Neural progenitor cell (in vitro differentiated cells): ENCODE measurements around the gene ARHGAP26. TPM values are rescaled to one million over a fixed set of nuclear protein-coding genes. Genes with fewer than 3 reads are reported as not detected.

Experiments used
- DNase-seq: peaks from one replicate; pipeline ENCODE4 v3.0.0-alpha.2; 2016; ENCODE audit warnings: low spot score
- H2AFZ ChIP-seq: fragments of 200-600 bp; sonication (generic); replicated peaks from 2 replicates; pipeline ENCODE4 v1.6.1; 2016; ENCODE audit warnings: antibody characterized with exemption
- H3F3A ChIP-seq: fragments of 200-600 bp; sonication (generic); 2 replicates; pipeline ENCODE4 v1.6.1; 2016; ENCODE audit warnings: antibody characterized with exemption, low read depth
- H3K27ac ChIP-seq: fragments of 200-600 bp; sonication (generic); 2 replicates; pipeline ENCODE4 v1.5.1; 2016; ENCODE audit warnings: mild to moderate bottlenecking
- H3K27me3 ChIP-seq: fragments of 200-600 bp; sonication (generic); 2 replicates; pipeline ENCODE4 v1.6.1; 2016; ENCODE audit warnings: mild to moderate bottlenecking, moderate library complexity
- H3K36me3 ChIP-seq: fragments of 200-600 bp; sonication (generic); 2 replicates; pipeline ENCODE4 v1.5.1; 2016
- H3K4me1 ChIP-seq: fragments of 200-600 bp; sonication (generic); 2 replicates; pipeline ENCODE4 v1.6.1; 2016; ENCODE audit warnings: mixed run types
- H3K4me2 ChIP-seq: fragments of 200-600 bp; sonication (generic); 2 replicates; pipeline ENCODE4 v1.6.1; 2016
- H3K4me3 ChIP-seq: fragments of 200-600 bp; sonication (generic); 2 replicates; pipeline ENCODE4 v1.5.1; 2016
- H3K79me2 ChIP-seq: fragments of 200-600 bp; sonication (generic); 2 replicates; pipeline ENCODE4 v1.6.1; 2016; ENCODE audit warnings: low read depth
- H3K9ac ChIP-seq: fragments of 200-600 bp; sonication (generic); 2 replicates; pipeline ENCODE4 v1.6.1; 2016
- H3K9me3 ChIP-seq: fragments of 200-600 bp; sonication (generic); 2 replicates; pipeline ENCODE4 v1.5.1; 2016; ENCODE audit warnings: low read depth
- H4K20me1 ChIP-seq: fragments of 200-600 bp; sonication (generic); 2 replicates; pipeline ENCODE4 v1.6.1; 2016; ENCODE audit warnings: low read depth
- H3K27ac Mint-ChIP-seq: 3 replicates; pipeline ENCODE4 v1.8.0; 2021; ENCODE audit warnings: mixed read lengths
- H3K27me3 Mint-ChIP-seq: 2 replicates; pipeline ENCODE4 v1.8.0; 2022; ENCODE audit warnings: low read depth, mild to moderate bottlenecking, inconsistent platforms, moderate library complexity, mixed read lengths; ENCODE audit not compliant: insufficient read depth
- H3K36me3 Mint-ChIP-seq: 3 replicates; pipeline ENCODE4 v1.8.0; 2021; ENCODE audit warnings: mixed read lengths
- H3K4me1 Mint-ChIP-seq: 3 replicates; pipeline ENCODE4 v1.8.0; 2021; ENCODE audit warnings: mixed read lengths
- H3K4me3 Mint-ChIP-seq: 3 replicates; pipeline ENCODE4 v1.8.0; 2021; ENCODE audit warnings: mild to moderate bottlenecking, moderate library complexity, mixed read lengths
- H3K9me3 Mint-ChIP-seq: 3 replicates; pipeline ENCODE4 v1.8.0; 2020; ENCODE audit warnings: mixed read lengths
- CTCF ChIP-seq: fragments of 200-600 bp; sonication (generic); IDR thresholded peaks from 2 replicates; pipeline ENCODE4 v1.5.1; 2017; ENCODE audit warnings: antibody characterized with exemption, mild to moderate bottlenecking
- EZH2 ChIP-seq: fragments of 200-600 bp; sonication (generic); IDR thresholded peaks from 2 replicates; pipeline ENCODE4 v1.6.1; 2017; ENCODE audit warnings: antibody characterized with exemption, mild to moderate bottlenecking, moderate library complexity
- EZH2phosphoT487 ChIP-seq: fragments of 200-600 bp; sonication (generic); IDR thresholded peaks from 2 replicates; pipeline ENCODE4 v1.6.1; 2017; ENCODE audit warnings: antibody characterized with exemption
- total RNA-seq: library from RNA; depleted of rRNA; stranded (reverse); fragments of >200 nt; gene quantifications from 2 replicates; pipeline ENCODE4 v1.2.3, GENCODE V29; 2015; ENCODE audit warnings: low replicate concordance

The ARHGAP26 gene
- total RNA-seq, 1 donor from 2014 or later = 7.0 TPM

DNA sequence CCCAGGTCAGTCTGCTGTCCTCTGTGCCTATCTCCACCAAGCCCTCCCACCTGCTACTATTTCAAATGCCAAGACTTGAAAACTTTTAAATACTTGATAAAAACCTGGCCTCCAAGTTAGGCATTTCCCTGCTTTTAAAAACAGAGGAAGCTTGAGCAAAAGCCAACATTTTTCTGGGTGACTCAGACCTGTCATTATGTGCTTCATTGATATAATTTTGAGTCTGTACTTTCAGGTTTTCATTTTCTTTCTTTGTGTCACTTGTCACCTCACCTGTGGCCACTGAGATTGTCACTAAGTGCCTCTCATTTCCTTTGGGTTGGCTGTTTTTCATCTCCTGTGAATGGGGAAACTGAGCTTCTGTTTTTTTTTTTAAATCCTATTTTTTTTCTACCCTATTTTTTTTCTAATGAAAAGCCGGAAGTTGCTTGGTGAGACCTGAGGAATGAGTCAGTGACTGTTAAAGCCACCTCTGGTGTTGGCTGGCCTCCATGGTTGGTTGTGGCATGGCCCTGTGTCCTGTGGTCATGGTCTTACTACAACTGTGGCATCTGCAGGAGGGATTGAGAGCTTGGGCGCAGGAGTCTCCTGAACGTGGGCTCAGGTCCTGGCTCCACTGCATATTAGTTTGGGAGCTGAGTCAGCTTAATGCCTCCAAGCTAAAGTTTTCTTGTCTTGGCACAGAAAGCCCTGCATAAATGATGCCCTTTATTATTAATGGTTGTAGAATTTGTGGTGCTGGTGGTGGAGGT, 56.7 kb downstream of the ARHGAP26 start:
- no peak overlapping the region for H3K9ac ChIP-seq
- no peak overlapping the region for H3K27ac Mint-ChIP-seq

DNA sequence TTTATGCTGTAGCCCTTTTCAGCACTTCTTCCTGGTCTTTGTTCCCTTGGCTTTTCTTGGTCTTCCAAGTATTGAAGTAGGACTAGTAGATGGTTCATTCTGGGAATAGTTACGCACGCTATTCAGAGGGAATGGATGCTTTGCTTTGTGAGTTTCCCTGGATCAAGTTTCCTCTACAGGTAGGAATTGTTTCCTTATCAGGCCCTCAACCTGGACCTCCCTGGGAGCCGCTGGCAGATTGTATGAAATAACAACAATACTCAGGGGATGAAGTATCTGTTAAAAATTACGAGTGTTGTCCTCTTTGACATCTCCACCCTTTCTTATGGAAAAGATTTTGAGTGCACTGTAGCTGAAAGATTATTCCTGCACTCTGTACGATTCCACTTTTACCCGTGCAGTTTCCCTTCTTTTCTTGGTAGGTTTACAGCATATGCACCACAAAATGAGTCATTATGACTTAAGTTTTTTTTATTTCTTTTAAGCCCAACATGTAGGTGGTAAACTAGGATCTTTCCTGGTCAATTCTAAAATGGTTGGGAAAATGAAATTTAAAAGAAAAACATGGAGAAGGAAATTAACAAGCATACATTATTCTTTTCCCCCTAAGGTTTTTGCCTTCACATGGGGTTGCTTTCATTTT, 57.9 kb downstream of the ARHGAP26 start:
- Mint-ChIP-seq H3K27ac (no peak overlapping the region), H3K9me3 (no peaks in the 10 kb centered on the region), H3K36me3 (no peaks in the 10 kb centered on the region), H3K4me1 (peaks cover 40% of the 10 kb centered on the region), H3K27me3 (peaks cover 3% of the 10 kb centered on the region), H3K4me3 (no peak overlapping the region)
- no peaks in the 10 kb centered on the region for H4K20me1 ChIP-seq
- H3K9ac ChIP-seq = no peak overlapping the region
- H3K4me3 ChIP-seq = no peak overlapping the region
- H3K27ac ChIP-seq = no peak overlapping the region
- no peaks in the 10 kb centered on the region for H3F3A ChIP-seq
- H3K36me3 ChIP-seq = no peaks in the 10 kb centered on the region
- H3K79me2 ChIP-seq = no peaks in the 10 kb centered on the region
- H3K27me3 ChIP-seq = no peaks in the 10 kb centered on the region
- H3K4me1 ChIP-seq = peaks cover 25% of the 10 kb centered on the region
- no peak for DNase-seq
- TF ChIP-seq EZH2phosphoT487 (no peak), CTCF (no peak), EZH2 (no peak)
- no peak overlapping the region for H2AFZ ChIP-seq
- H3K9me3 ChIP-seq = no peaks in the 10 kb centered on the region
- no peak overlapping the region for H3K4me2 ChIP-seq

More for the DNA sequence above, 56.7 kb downstream of the ARHGAP26 start:
- H3K4me1 ChIP-seq = peaks cover 22% of the 10 kb centered on the region
- H3K4me3 Mint-ChIP-seq = no peak overlapping the region
- no peaks in the 10 kb centered on the region for H3K27me3 ChIP-seq
- H3K27ac ChIP-seq = no peak overlapping the region
- no peaks in the 10 kb centered on the region for H3K36me3 Mint-ChIP-seq
- H4K20me1 ChIP-seq = no peaks in the 10 kb centered on the region
- no peaks in the 10 kb centered on the region for H3K9me3 ChIP-seq
- no peaks in the 10 kb centered on the region for H3K79me2 ChIP-seq
- peaks cover 34% of the 10 kb centered on the region for H3K4me1 Mint-ChIP-seq
- no peak for DNase-seq
- H3K27me3 Mint-ChIP-seq = peaks cover 3% of the 10 kb centered on the region
- no peaks in the 10 kb centered on the region for H3K36me3 ChIP-seq
- no peaks in the 10 kb centered on the region for H3F3A ChIP-seq
- no peaks in the 10 kb centered on the region for H3K9me3 Mint-ChIP-seq
- H3K4me3 ChIP-seq = no peak overlapping the region
- no peak for TF ChIP-seq EZH2phosphoT487
- no peak overlapping the region for H2AFZ ChIP-seq
- no peak overlapping the region for H3K4me2 ChIP-seq

DNA sequence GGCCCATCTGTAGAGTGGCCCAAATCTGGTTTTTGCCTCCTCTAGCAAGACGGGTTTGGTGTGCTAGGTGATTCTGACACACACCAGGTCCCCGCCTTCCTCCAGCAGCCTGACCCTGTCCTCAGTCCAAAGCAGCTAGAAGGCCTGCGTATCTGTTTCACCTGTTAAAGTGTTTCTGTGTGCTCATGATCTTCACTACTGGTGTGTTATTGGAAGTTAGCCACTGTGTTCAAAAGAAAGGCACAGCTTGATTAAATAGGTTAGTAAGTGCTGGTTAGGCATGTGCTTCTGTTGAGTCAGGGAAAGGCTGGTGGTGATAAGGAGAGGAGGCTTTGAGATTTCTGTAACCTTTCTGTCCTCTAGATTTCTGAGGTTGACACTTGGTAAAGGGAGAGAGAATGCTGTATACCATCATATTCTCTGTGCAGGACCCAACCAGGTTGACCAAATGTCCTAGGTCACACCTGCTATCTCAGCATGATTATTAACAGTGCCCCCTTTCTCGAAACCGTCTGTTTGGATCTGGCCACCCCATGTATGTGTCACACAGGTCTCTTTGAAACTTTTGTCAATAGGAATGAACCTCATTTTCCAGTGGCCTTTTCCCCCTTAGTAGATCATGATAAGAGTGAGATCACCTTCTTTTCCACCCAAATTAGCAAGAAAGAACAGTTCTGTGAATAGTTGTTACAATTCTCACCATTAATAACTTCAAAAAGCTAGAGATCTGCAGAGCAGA, 58.8 kb downstream of the ARHGAP26 start:
- Histone ChIP-seq H3K4me3 (no peak overlapping the region), H3K79me2 (no peaks in the 10 kb centered on the region), H3K4me1 (peaks cover 20% of the 10 kb centered on the region), H3K4me2 (no peak overlapping the region), H4K20me1 (no peaks in the 10 kb centered on the region), H3K9ac (no peak overlapping the region), H2AFZ (no peak overlapping the region), H3K27ac (no peak overlapping the region), H3K36me3 (no peaks in the 10 kb centered on the region), H3K27me3 (no peaks in the 10 kb centered on the region), H3K9me3 (no peaks in the 10 kb centered on the region), H3F3A (no peaks in the 10 kb centered on the region)
- Mint-ChIP-seq H3K4me1 (peaks cover 41% of the 10 kb centered on the region), H3K36me3 (no peaks in the 10 kb centered on the region), H3K27ac (no peak overlapping the region), H3K9me3 (no peaks in the 10 kb centered on the region), H3K27me3 (peaks cover 3% of the 10 kb centered on the region), H3K4me3 (no peak overlapping the region)
- no peak for DNase-seq
- TF ChIP-seq CTCF = no peak
- no peak for TF ChIP-seq EZH2phosphoT487
- no peak for TF ChIP-seq EZH2
